ENCODE data around the gene TSPAN16.

The TSPAN16 gene

GRCh38 chr19:11299946-11300810 lies 4.2 kb downstream of the TSPAN16 start:
- no peak overlapping the region for H3K4me3 ChIP-seq (ENCODE audit: low read length, poor library complexity, severe bottlenecking)
- H3K9me2 ChIP-seq (replicated peaks; ENCODE audit: low read depth, low read length): no peaks in the 10 kb centered on the region
- no peak overlapping the region for H3K4me2 ChIP-seq (ENCODE audit: low read depth, low read length, poor library complexity, severe bottlenecking)
- H4K20me1 ChIP-seq (ENCODE audit: insufficient read depth, low read length, poor library complexity, severe bottlenecking): no peaks in the 10 kb centered on the region
- H3K36me3 ChIP-seq (ENCODE audit: insufficient read depth, low read length): no peaks in the 10 kb centered on the region
- TF ChIP-seq EZH2phosphoT487 (IDR thresholded peaks at IDR 0.05; ENCODE audit: borderline replicate concordance) (no peak), CTCF (conservative IDR thresholded peaks at IDR 0.05; ENCODE audit: low read length) (no peak)
- H3K9ac ChIP-seq (ENCODE audit: low read depth, low read length, poor library complexity, severe bottlenecking): no peak overlapping the region
- no peaks in the 10 kb centered on the region for H3K79me2 ChIP-seq (ENCODE audit: insufficient read depth, low read length)
- no peaks in the 10 kb centered on the region for H3F3A ChIP-seq (ENCODE audit: low read depth)
- H3K4me1 ChIP-seq (ENCODE audit: insufficient read depth, low read length, poor library complexity, severe bottlenecking): peaks cover 9% of the 10 kb centered on the region
- peak overlapping the region; percentile 73 for H2AFZ ChIP-seq (ENCODE audit: low read length)
- H3K27me3 ChIP-seq (ENCODE audit: insufficient read depth, low read length, poor library complexity, severe bottlenecking): no peaks in the 10 kb centered on the region
- H3K9me3 ChIP-seq (ENCODE audit: insufficient read depth, low read depth, low read length): no peaks in the 10 kb centered on the region

GRCh38 chr19:11300811-11301120 lies 4.8 kb downstream of the TSPAN16 start:
- Histone ChIP-seq H3K4me1 (ENCODE audit: insufficient read depth, low read length, poor library complexity, severe bottlenecking) (peaks cover 9% of the 10 kb centered on the region), H3K9me2 (replicated peaks; ENCODE audit: low read depth, low read length) (no peaks in the 10 kb centered on the region), H3F3A (ENCODE audit: low read depth) (no peaks in the 10 kb centered on the region), H3K79me2 (ENCODE audit: insufficient read depth, low read length) (no peaks in the 10 kb centered on the region), H3K4me3 (ENCODE audit: low read length, poor library complexity, severe bottlenecking) (no peak overlapping the region), H3K9ac (ENCODE audit: low read depth, low read length, poor library complexity, severe bottlenecking) (no peak overlapping the region), H3K9me3 (ENCODE audit: insufficient read depth, low read depth, low read length) (no peaks in the 10 kb centered on the region), H3K4me2 (ENCODE audit: low read depth, low read length, poor library complexity, severe bottlenecking) (no peak overlapping the region), H4K20me1 (ENCODE audit: insufficient read depth, low read length, poor library complexity, severe bottlenecking) (no peaks in the 10 kb centered on the region), H3K27me3 (ENCODE audit: insufficient read depth, low read length, poor library complexity, severe bottlenecking) (no peaks in the 10 kb centered on the region), H2AFZ (ENCODE audit: low read length) (no peak overlapping the region; the same call in 1 of the 2 replicates), H3K36me3 (ENCODE audit: insufficient read depth, low read length) (no peaks in the 10 kb centered on the region)
- TF ChIP-seq CTCF (conservative IDR thresholded peaks at IDR 0.05; ENCODE audit: low read length) (no peak), EZH2phosphoT487 (IDR thresholded peaks at IDR 0.05; ENCODE audit: borderline replicate concordance) (no peak)

- H4K20me1 ChIP-seq (ENCODE audit: insufficient read depth, low read length, poor library complexity, severe bottlenecking): no peaks in the 10 kb centered on the region
- H3K4me2 ChIP-seq (ENCODE audit: low read depth, low read length, poor library complexity, severe bottlenecking): no peak overlapping the region
- no peaks in the 10 kb centered on the region for H3K9me2 ChIP-seq (replicated peaks; ENCODE audit: low read depth, low read length)
- TF ChIP-seq CTCF (conservative IDR thresholded peaks at IDR 0.05; ENCODE audit: low read length) (no peak), EZH2phosphoT487 (IDR thresholded peaks at IDR 0.05; ENCODE audit: borderline replicate concordance) (no peak)
- H3K4me3 ChIP-seq (ENCODE audit: low read length, poor library complexity, severe bottlenecking): no peak overlapping the region
- H2AFZ ChIP-seq (ENCODE audit: low read length): no peak overlapping the region
- no peaks in the 10 kb centered on the region for H3F3A ChIP-seq (ENCODE audit: low read depth)
- H3K27me3 ChIP-seq (ENCODE audit: insufficient read depth, low read length, poor library complexity, severe bottlenecking): no peaks in the 10 kb centered on the region
- H3K36me3 ChIP-seq (ENCODE audit: insufficient read depth, low read length): no peaks in the 10 kb centered on the region
- no peak overlapping the region for H3K9ac ChIP-seq (ENCODE audit: low read depth, low read length, poor library complexity, severe bottlenecking)
- peaks cover 8% of the 10 kb centered on the region for H3K4me1 ChIP-seq (ENCODE audit: insufficient read depth, low read length, poor library complexity, severe bottlenecking)
- no peaks in the 10 kb centered on the region for H3K9me3 ChIP-seq (ENCODE audit: insufficient read depth, low read depth, low read length)
- H3K79me2 ChIP-seq (ENCODE audit: insufficient read depth, low read length): no peaks in the 10 kb centered on the region
These were observed 9.0 kb downstream of the TSPAN16 start for GRCh38 chr19:11304936-11305335.

All from Loucy (cell line).